Osteoblast (primary cell): ENCODE results near the gene MSH5. TPM values are rescaled to one million over a fixed set of nuclear protein-coding genes. Genes with fewer than 3 reads are reported as not detected.

ENCODE experiments used
- DNase-seq: peaks from one replicate; pipeline ENCODE4 v3.0.0; 2011; ENCODE audit warnings: low spot score, mixed read lengths; ENCODE audit not compliant: insufficient read length; ENCODE audit errors: missing footprints
- H2AFZ ChIP-seq: 2 replicates; pipeline ENCODE4 v1.6.0; 2011; ENCODE audit warnings: mild to moderate bottlenecking, low read length
- H3K27ac ChIP-seq: 2 replicates; pipeline ENCODE4 v1.5.1; 2011; ENCODE audit warnings: mild to moderate bottlenecking, low read depth, low read length, moderate library complexity
- H3K27me3 ChIP-seq: 2 replicates; pipeline ENCODE4 v1.6.0; 2012; ENCODE audit warnings: mild to moderate bottlenecking, control low read depth, inconsistent platforms, low read length, moderate library complexity; ENCODE audit not compliant: insufficient read depth
- H3K36me3 ChIP-seq: 2 replicates; pipeline ENCODE4 v1.5.1; 2011; ENCODE audit warnings: mild to moderate bottlenecking, low read length, control low read depth, moderate library complexity; ENCODE audit not compliant: insufficient read depth
- H3K4me1 ChIP-seq: 2 replicates; pipeline ENCODE4 v1.5.1; 2011; ENCODE audit warnings: mild to moderate bottlenecking, low read length, control low read depth, moderate library complexity; ENCODE audit not compliant: insufficient read depth
- H3K4me2 ChIP-seq: 2 replicates; pipeline ENCODE4 v1.6.0; 2011; ENCODE audit warnings: mild to moderate bottlenecking, low read length; ENCODE audit not compliant: insufficient read depth
- H3K4me3 ChIP-seq: fragments of 200-600 bp; sonication (generic); 3 replicates; pipeline ENCODE4 v1.5.1; 2012; ENCODE audit warnings: mild to moderate bottlenecking, low read length, inconsistent platforms; ENCODE audit not compliant: insufficient read depth
- H3K79me2 ChIP-seq: 2 replicates; pipeline ENCODE4 v1.6.0; 2012; ENCODE audit warnings: mild to moderate bottlenecking, low read length, control low read depth, inconsistent platforms; ENCODE audit not compliant: insufficient read depth
- H3K9me3 ChIP-seq: 2 replicates; pipeline ENCODE4 v1.5.1; 2011; ENCODE audit warnings: low read depth, low read length, control low read depth
- H4K20me1 ChIP-seq: 2 replicates; pipeline ENCODE4 v1.6.0; 2012; ENCODE audit warnings: mild to moderate bottlenecking, low read length, control low read depth; ENCODE audit not compliant: insufficient read depth
- total RNA-seq: library from RNA; depleted of rRNA; stranded (reverse); fragments of >200 nt; gene quantifications from 2 replicates; pipeline ENCODE4 v1.2.3, GENCODE V29; 2012
- TF ChIP-seq, protein P1 (sequence below): IDR thresholded peaks from 2 replicates; pipeline ENCODE4 v1.5.1; 2011; ENCODE audit warnings: mild to moderate bottlenecking, low read depth, low read length, moderate library complexity; ENCODE audit errors: extremely low read depth

The MSH5 gene
- total RNA-seq, 1 donor = 13.0 TPM

- Histone ChIP-seq H3K27me3 (no peaks in the 10 kb centered on the region), H3K27ac (no peak overlapping the region), H3K36me3 (peaks cover 68% of the 10 kb centered on the region), H3K9me3 (no peaks in the 10 kb centered on the region), H2AFZ (no peak overlapping the region), H3K4me2 (no peak overlapping the region), H3K4me3 (no peak overlapping the region), H3K79me2 (no peaks in the 10 kb centered on the region), H3K4me1 (peaks cover 4% of the 10 kb centered on the region), H4K20me1 (peaks cover 3% of the 10 kb centered on the region)
- peak; percentile 51 for DNase-seq
- TF ChIP-seq, protein P1, sequence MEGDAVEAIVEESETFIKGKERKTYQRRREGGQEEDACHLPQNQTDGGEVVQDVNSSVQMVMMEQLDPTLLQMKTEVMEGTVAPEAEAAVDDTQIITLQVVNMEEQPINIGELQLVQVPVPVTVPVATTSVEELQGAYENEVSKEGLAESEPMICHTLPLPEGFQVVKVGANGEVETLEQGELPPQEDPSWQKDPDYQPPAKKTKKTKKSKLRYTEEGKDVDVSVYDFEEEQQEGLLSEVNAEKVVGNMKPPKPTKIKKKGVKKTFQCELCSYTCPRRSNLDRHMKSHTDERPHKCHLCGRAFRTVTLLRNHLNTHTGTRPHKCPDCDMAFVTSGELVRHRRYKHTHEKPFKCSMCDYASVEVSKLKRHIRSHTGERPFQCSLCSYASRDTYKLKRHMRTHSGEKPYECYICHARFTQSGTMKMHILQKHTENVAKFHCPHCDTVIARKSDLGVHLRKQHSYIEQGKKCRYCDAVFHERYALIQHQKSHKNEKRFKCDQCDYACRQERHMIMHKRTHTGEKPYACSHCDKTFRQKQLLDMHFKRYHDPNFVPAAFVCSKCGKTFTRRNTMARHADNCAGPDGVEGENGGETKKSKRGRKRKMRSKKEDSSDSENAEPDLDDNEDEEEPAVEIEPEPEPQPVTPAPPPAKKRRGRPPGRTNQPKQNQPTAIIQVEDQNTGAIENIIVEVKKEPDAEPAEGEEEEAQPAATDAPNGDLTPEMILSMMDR = no peak
These were observed 42.5 kb downstream of the MSH5 start for GRCh38 chr6:31782126-31782855.

DNA sequence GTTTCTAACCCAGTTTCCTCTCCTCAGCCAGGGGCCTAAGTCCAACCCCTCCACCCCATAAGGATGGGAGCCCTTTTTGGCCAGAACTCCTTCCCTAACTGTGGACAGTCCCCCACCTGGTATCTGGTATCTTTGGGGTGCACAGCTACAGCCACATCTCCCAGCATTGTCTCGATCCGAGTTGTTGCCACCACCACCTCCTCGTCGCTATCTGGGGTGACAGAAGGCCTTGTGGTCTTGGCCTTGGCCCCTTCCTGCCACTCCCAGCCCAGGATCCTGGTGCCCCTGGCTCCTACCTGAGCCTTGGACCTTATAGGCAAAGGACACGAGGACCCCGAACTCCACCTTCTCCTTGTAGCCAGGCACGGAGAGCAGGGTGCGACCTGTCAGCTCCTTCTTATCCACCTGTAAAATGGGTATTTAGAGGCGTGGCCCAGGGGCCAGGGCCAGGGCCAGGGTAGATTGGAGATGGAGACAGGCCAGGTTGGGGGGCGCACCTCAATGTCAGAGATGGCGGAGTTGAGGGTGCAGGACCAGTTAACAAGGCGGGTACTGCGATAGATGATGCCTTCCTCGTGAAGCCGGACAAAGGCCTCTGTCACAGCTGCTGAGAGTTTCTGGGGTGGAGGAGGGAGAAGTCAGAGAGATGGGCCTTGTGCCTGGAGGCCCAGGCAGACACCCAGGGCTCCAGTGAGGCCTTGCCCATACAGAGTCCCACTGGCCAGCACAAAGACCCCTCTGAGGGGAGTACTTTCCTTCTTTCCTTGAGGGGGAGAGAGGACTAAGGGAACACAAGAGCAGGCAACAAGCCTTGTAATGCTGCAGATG lies 44.5 kb downstream of the MSH5 start:
- Histone ChIP-seq H3K27me3 (no peaks in the 10 kb centered on the region), H3K79me2 (peaks cover 2% of the 10 kb centered on the region), H3K4me3 (no peak overlapping the region), H4K20me1 (peaks cover 3% of the 10 kb centered on the region), H2AFZ (no peak overlapping the region), H3K27ac (no peak overlapping the region), H3K4me2 (no peak overlapping the region), H3K36me3 (peaks cover 67% of the 10 kb centered on the region), H3K9me3 (no peaks in the 10 kb centered on the region), H3K4me1 (no peaks in the 10 kb centered on the region)
- TF ChIP-seq, protein P1 = no peak
- peak; percentile 63 for DNase-seq

GRCh38 chr6:31785475-31785874 lies 45.7 kb downstream of the MSH5 start:
- peaks cover 63% of the 10 kb centered on the region for H3K36me3 ChIP-seq
- H3K27me3 ChIP-seq = no peaks in the 10 kb centered on the region
- no peaks in the 10 kb centered on the region for H3K9me3 ChIP-seq
- TF ChIP-seq, protein P1 = no peak
- H3K4me3 ChIP-seq = no peak overlapping the region
- H3K79me2 ChIP-seq = peaks cover 4% of the 10 kb centered on the region
- H3K27ac ChIP-seq = no peak overlapping the region
- no peaks in the 10 kb centered on the region for H3K4me1 ChIP-seq
- H3K4me2 ChIP-seq = no peak overlapping the region
- no peak overlapping the region for H2AFZ ChIP-seq
- DNase-seq = peak; percentile 81
- peaks cover 3% of the 10 kb centered on the region for H4K20me1 ChIP-seq
